NT2/D1 (cell line): Measurements from ENCODE around the gene AJM1.

Source experiments
- YY1 ChIP-seq: IDR thresholded peaks from 2 replicates; pipeline ENCODE4 v1.6.1; 2011; ENCODE audit not compliant: insufficient read length, insufficient read depth
- ZNF274 ChIP-seq: IDR thresholded peaks from 2 replicates; pipeline ENCODE4 v1.6.1; 2011; ENCODE audit warnings: mild to moderate bottlenecking, low read depth, low read length

GRCh38 chr9:136793086-136793946 is 49.0 kb upstream of the AJM1 start:
- TF ChIP-seq ZNF274 = no peak
- no peak for TF ChIP-seq YY1
